ENCODE data around the gene EML6.
A peak's percentile ranks its signal among the peaks of the same experiment; 100 is the strongest.

The EML6 gene

DNA sequence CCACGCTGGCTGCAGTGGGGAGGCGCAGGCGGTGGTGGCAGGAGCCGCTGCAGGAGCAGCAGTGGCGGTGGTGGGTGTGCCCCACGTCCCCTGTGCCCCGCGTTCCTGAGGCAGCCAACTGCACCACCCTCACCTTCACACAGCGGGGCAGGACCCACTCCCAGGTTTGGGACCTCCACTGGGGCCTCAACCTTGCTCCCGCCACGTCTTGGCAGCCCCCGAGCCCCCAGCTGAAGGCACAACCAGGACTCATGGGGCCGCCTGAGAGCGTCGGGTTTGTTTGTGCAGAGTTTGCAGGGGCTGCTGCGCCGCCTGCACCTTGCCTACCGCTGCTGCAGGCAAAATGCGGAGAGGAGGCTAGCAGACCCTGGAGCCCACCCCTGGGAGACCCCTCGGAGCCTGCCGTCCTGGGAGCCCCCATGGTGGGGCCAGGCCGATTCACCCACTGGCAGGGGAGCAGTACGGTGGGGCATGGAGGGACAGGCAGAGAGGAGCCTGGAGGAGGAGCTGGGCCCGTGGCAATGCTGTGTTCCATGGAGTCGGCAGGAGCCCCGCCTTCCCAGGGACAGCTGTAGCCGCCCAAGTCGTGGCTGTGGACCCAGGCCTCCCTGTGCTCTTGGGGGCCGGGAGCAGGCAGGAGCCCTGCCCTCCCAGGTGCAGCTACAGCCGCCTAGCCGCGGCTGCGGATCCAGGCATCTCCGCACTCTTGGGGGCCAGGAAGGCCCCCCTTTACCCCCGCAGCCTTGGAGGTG lies 14.7 kb upstream of the EML6 start:
- peak; percentile 81 for DNase-seq

DNA sequence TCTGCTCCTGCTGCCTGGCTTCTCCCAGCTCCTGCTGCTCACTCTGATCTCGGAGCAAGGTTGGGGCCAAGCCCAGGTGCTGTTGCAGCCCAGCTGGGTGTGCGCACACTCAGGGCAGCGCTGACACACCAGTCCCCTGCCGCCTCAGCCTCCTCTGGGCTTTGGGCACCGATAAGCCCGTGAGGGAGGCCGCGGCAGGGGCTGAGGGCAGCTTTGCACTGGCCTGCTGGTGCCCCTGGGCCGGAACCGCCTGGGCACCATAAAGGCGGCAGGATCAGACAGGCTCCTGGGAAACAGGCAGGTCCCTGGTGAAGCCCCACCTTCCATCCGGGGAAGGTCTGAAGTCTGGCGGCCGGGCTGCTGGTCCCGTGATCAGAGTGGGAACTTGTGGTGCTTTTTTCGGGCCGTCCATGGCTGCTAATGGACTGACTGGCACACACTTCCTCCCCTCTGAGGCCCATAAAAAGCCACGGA lies 14.1 kb upstream of the EML6 start:
- DNase-seq, result peak; percentile 82

DNA sequence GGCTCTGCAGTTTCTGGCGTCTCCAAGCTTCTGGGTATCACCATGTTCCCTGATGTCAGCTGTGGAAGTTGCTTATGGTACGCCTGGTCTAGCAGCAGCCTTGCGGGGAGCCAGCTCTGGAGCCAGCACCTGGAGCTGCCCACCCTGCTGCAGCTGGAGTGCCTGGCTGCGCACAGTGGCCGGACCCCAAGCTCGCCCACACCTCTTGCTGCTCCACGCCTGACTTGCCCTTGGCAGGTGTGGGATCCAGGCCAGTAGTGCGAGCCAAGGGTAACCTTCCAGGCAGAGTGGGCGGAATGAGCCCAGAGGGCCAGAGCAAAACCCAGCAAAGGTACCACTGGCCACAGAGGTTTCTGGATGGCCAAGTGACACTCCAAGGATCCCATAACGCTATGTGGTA lies 13.2 kb upstream of the EML6 start:
- DNase-seq, result no peak

DNA sequence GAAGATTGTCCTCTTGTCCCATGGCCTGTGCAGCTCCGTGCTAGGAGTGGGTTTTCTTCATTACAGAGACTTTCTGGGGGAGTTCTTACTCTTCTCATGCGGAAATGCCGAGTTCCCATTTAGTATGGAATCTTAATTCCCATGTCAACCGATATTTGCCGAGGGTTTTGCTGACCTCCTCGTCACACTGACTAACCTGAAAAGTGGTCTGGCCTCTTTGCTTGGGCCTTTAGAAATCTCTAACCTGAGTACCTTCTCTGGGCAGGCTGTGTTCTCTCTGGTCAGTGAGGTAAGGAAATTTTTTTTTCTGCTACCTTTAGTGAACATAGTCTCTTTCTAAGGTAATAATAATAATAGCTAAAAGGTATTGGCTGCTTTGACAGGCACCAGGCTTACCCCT lies 10.9 kb upstream of the EML6 start:
- DNase-seq, result no peak

DNA sequence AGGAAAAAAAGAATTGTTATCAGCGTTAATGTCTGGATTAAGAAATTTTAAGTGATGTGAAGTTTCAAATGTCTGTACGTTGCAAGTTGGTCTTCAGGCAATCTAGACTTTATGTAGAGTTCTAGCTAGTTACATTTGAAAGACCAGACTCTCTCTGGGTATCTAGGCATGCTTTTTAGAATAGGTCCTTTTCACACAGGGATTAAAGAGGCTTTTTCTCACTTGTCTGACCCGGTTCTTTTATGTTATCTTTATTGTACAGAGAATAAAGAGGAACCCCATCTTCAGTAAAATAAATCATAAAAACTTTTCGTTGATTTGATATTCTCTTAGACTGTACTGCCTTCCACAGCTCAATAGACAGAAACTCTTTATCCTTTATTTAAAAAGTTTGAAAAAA lies 8.5 kb upstream of the EML6 start:
- no peak for DNase-seq

DNA sequence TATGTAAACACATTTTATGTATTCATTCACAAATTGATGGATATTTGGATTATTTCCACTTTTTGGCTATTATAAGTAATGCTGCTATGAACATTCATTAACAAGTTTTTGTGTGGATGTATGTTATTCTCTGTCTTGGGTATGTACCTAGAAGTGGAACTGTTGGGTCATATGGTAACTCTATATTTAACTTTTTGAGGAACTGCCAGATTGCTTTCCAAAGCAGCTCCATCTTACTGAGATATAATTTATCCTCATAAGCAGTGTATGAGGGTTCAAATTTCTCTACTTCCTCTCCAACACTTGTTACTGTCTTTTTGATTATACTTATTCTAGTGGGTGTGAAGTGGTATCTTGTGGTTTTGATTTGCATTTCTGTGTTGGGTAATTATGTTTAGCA lies 7.1 kb upstream of the EML6 start:
- no peak for DNase-seq

DNA sequence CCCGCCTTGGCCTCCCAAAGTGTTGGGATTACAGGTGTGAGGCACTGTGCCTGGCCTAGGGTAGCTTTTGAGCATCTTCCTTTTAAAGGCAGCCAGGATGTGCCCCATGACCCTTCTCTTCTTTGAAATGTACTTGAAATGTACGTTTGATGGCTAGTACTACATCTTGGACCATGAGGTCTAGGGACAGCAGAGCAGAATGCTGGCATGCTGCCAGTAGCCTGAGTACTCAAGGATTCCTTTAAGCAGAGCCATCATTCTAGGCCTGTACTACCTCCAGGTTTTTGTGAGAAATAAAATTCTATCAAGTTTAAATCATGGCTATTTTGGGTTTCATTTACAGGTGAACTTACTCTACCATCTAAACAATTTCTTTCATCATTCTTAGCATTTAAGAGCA lies 2.9 kb upstream of the EML6 start:
- DNase-seq, result no peak

DNA sequence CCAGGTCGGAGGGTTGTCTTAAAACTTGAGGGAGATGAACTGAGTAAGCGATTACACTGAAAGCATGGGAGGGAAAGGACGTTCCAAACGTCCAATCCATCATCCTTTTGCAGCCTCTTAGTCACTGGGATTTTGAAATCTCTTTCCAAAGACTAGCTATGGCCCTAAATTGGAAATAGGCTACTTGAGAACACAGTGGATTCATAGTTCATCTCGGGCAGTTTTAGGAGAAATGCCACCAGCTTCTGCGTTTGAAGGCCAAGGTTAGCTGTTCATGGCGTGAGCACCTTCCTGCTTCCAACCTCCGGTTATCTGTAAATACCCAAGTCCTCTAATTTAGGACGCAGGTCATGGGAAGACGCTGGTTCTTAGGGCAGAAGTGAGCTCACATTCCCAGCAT lies 821 bp upstream of the EML6 start:
- DNase-seq, result peak; percentile 71

DNA sequence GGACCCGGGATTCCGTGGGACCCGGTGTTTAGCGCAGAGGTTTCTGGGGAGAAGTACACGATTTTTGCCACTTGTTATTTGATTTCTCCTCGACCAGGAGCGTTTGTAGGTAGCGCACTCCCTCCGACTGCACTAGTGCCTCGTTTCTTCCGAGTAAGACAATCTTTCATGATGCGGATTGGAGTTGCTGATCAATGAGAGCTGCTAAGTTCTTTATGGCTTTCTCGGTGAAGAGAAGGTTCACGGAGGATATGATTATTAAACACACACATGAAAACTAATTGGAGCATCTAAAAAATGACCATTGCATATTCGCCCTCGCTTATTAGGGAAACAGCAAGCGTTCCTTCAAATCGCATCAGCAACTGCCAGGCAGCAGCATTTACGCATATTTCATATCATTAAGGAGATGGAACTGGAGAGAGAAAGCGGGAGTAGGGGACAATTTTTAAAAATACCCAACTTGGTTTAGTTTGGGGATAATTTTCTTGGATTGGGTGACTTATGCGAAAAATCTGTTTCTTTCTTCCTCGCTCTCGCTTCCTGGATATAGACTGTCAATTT lies 616 bp downstream of the EML6 start:
- DNase-seq, result peak; percentile 45

DNA sequence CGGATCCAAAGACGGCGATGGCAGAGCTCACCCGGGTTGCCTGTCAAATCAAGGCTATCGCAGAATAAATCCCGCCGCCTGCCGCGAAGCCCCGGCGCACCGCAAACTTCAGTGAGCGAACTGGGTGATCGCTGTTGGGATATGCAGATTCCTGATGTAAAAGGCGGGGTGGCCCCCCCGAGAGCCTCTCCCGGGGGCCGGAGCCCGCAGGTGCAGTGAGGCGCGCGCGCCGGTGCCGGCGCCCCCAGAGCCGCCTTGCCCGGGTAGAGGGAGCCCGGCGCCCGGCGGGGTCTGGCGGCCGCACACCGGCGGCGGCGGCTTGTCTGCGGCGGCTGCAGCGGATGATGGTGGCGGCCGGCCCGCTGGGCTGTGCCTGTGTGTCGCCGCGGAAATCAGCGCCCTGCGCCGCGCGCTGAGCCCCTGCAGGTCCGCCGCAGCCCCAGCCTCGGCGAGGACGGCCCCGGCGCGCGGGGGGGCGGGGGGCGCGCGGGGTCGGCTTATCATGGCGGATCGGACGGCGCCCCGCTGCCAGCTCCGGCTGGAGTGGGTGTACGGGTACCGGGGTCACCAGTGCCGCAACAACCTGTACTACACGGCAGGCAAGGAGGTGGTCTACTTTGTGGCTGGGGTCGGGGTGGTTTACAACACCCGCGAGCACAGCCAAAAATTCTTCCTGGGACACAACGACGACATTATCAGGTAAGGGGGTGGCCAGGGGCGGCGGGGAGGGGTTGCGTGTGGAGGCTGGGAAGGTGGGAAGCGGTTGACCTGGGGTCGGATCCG lies 1.3 kb downstream of the EML6 start:
- peak; percentile 39 for DNase-seq

DNA sequence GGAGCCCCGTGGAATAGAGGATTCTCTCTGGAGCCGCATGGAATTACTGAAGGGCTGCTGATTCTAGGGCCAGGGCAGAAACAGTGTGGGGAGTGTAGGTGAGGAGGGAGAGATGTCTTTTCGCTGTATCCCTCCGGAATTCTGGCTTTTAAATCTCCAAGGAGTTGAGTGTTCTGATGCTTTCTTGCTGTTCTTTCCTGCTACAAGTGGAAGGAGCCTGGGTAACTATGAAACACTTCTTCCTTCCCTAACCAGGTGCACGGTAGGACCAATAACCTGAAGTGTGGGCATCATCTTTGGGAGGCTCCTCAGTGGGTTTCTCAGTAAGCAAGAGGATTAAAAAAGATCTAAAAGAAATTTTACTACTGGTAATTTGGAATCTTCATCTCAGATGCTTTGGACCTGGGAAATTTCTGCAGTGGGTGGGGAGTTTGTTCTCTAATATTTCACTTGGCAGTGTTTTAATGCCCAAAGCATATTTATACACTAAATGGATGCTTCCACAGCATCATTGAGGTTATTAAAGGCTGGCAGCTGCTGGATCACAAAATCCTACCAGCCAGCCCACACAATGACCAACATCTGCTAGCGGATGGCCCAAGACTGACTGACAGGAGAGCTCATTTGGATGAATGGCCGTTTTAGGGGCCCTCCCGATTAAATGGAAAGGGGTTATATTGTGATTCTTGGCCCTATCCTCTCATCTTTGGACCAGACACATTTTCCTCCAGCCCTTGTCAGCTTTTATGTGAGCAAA lies 2.1 kb downstream of the EML6 start:
- no peak for DNase-seq

DNA sequence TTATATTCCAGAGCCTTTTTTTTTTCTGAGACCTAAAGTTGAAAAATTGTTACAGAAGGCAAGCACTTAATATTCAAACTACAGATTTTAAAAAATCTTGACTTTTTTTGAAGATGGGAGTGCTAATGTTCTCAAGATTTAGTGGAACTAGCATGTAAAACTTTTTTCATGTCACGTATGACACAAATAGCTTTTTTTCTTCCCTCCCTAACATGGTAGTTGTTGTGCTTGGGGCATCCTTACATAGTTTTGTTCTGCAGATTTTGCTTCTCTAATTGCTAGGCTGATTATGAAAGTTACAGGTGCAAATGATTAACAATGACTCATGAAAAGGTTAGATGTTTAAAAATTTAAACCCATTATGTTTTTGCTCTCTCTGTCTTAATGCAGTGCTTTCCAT lies 3.0 kb downstream of the EML6 start:
- DNase-seq, result no peak

DNA sequence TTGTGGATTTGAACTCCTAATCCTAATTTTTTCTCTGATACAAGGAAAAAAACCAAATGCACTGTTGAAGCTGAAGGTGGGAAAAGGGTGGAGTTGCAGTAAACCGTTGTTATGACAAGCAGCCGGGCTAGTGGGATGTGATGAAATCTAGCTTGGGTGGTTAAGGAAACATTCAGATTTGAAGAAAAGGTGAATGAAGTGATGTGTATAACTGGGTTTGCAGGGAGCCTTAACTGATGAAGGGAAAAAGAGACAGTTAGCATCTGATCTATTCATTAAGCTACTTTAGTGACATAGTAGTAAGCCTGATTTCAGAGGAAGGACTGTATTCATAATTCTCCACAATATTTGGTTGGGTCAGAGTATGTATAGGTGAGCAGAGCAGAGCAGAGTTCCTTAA lies 3.5 kb downstream of the EML6 start:
- no peak for DNase-seq

DNA sequence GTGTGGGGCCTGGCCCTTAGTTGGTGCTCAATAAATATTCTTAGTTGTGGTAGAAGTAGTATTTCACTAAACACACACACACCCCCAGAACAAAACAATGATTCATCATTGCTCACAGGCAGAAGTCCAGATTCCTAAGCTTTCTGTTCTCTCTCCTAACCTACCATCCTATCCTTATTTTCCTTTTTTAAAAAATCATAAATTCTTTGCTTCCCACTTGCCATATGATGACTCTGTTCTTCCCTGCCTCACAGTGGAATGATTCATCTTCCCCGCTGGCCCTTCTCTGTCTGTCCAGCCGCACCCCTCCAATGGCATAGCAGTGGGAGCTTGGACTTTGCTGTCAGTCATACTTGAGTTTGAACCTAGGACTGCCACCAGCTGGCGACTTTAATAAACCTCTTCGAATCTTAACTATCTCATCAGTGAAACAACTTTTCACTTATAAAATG lies 5.2 kb downstream of the EML6 start:
- DNase-seq, result no peak

DNA sequence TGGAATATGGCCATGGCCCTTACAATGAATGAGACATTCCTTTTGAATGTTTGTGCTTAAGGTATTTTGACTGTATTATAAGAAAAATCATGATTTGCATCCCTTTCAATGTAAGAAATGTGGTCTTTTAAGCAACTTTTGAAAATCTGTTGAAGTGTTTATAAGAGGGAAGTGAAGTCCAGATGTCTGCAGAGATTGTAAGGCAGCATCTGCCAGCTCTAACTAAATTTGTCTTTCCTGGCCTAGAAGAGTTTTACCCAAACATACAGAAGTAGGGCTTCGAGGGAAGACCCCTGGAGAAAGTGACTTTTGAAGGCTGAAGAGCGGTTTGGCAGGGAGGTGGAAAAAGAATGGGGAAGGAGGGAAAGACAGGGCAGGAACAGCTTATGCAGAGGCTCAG lies 12.2 kb downstream of the EML6 start:
- DNase-seq, result no peak

DNA sequence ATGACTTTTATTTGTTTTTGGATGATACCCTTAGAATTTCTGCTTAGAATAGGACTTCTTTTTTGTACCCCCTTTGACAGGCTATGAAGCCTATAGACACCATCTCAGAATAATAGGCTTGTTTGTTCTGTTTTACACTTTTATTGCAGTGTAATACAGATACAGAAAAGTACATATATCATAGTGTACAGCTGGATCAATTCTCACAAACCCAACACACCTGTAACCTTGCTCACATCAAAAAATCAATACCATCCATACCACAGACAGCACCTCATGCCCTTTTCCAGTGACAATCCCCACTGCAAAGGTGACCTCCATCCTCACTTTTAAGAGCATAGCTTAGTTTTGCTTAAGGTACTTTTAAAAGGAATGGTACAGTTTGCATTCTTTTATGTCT lies 14.8 kb downstream of the EML6 start:
- DNase-seq, result no peak

DNA sequence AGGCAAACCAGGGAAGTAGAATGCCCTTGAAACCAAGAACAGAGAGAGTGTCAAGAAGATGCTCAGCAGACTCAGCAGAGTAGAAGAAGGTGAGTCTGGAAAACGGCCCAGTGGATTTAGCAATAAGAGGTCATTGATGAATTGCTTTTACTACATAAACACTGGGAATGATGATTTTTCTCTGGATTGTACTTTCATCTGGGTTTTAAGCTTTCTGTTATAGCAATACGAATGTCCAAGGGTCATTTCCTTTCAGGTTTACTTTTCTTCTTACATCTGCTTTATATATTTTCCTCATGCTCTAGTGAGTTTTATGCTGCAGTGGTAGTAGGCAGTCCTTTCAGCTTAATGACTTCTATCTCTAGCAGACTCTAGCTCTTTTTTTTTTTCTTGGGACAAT lies 16.9 kb downstream of the EML6 start:
- DNase-seq, result no peak

DNA sequence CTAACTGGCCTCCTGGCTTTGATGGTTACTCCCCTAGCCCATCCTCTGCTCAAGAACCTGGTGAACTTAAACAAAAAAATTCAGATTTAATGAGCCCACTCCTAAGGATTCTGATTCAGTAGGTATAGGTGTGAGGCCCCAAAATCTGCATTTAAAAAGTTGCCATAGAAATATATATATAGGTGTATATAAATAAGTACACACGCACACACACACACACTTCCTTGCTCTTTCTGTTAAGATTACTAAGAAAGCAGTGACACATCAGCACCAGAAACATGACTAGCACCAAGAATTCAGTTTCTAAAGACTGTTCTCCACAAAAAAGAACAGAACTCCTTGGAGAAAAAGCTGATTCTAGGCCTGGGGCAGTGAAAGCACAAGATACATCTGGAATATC lies 17.8 kb downstream of the EML6 start:
- DNase-seq, result no peak

DNA sequence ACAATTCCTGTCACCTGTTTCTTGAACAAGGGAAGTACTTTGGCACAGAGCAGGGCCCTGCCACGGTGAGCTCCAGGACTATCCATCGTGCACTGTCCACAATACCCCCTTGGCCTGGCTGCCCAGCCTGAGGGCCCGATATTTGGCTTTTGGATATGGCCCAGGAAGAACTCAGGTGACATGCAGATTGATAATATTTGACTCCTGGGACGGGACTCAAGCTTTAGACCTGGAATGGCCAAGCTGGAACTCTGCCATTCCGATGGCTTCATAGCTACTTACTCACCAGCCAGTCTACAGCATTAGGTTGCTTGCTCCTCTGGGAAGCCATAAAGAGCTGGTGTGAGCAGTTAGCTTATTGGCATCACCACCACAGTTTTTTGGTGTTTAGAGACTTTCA lies 26.6 kb downstream of the EML6 start:
- no peak for DNase-seq

DNA sequence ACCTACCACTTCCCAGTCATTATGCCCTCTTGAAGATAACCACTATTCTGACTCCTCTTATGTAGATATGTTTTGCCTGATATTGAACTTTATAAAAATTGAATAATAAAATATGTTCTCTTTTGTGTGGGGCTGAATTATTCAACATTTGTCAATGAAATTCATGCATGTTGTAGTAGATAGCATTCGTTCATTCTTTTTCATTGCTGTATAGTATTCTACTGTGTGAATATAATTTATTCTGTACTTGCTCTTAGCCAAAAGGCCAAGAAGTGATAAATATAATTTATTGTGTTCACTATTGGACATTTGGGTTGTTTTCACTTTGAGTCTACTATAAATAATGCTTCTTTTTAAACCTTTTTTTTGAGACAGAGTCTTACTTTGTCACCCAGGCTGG lies 29.0 kb downstream of the EML6 start:
- no peak for DNase-seq

DNA sequence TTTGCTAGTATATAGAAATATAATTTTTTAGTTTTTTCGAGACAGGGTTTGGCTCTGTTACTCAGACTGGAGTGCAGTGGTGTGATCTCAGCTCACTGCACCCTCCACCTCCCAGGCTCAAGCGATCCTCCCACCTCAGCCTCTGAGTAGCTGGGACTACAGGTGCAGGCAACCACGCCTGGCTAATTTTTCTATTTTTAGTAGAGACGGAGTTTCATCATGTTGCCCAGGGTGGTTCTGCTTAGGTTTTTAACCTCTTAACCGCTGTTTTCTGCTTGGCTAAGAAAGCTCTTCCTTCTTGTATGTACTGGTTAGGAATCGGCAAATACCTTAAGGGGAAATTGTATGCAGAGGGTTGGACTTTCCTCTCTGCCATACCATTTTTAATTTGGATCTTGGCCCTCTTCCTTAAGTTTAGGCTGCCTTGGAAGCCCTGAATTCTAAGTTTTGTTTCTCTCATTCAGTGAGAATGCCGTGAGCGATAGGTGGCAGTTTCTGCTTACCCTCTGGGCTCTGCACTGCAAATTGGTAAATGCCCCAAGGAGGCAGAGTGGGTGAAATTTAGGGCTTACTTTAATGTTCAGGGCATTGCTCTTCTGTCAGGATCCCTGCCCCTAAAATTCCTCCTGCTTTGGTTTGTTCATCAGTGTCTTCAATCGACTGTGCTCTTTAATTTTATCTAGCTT lies 32.3 kb downstream of the EML6 start:
- DNase-seq, result peak; percentile 16

DNA sequence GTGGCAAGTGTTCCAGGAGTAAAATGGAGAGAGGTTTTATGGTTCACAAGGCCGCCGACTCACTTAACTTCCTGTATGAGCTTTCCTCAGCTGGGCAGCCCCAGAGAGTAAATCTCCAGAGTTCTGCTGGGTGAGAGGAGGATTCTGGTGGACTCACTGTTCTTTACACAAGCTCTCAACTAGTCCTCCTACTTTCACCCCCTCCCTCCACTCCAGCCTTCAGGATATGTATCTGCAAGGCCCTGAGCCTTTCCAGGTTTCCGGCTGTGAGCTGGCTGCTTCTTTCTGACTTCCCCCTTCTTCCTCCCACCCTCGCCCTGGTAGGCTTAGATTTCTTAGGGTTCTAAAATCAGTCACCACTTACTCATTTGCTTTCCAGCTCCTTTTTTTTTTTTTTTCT lies 34.0 kb downstream of the EML6 start:
- DNase-seq, result peak; percentile 18

DNA sequence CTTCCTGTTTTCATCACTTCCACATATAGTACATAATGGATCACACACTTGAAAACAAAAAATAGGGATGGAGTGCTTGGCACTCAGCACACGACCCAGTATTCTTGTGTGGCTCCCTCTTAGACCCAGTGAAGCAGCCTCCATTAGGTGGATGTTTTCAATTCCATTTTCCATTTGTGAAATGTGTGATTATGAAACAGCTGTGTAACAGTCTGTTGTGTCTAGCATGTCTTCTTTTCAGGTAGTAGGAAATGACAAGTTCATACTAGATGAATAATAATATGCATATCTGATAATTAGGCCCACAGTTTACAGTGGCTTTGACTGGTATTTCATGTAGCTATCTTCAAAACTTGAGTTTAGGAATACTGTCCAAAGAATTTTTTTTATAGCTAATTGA lies 35.5 kb downstream of the EML6 start:
- no peak for DNase-seq

Measured in NCI-H510A treated with DMSO at 0.1 percent for 48 hours (cell line).